Right cardiac atrium (tissue), 5 donors: ENCODE measurements around the gene FHDC1. TPM values are rescaled to one million over a fixed set of nuclear protein-coding genes. Genes with fewer than 3 reads are reported as not detected.
A peak's percentile ranks its signal among the peaks of the same experiment; 100 is the strongest.

Experiments used
- ATAC-seq, 2 donors: fragments of 200-7000 bp; cut with Tn5 transposase; one replicate each; pipeline versions ENCODE4 v1.8.0 to v1.9.1; 2020; ENCODE audit warnings: moderate library complexity in 2 of 2, mild to moderate bottlenecking in 1 of 2
- DNase-seq, 3 donors: peaks; one replicate each; pipeline ENCODE4 v3.0.0-alpha.2; 2020
- H3K27ac ChIP-seq: one replicate; pipeline ENCODE4 v1.5.1; 2013; ENCODE audit warnings: mild to moderate bottlenecking, low read length, control low read depth, moderate library complexity
- H3K27me3 ChIP-seq: one replicate; pipeline ENCODE4 v1.6.1; 2013; ENCODE audit not compliant: control insufficient read depth, insufficient read depth
- H3K4me1 ChIP-seq: one replicate; pipeline ENCODE4 v1.6.1; 2013; ENCODE audit warnings: low read length; ENCODE audit not compliant: control insufficient read depth, insufficient read depth
- H3K4me3 ChIP-seq: one replicate; pipeline ENCODE4 v1.5.1; 2013; ENCODE audit warnings: low read length, control low read depth
- H3K9me3 ChIP-seq: one replicate; pipeline ENCODE4 v1.6.1; 2013; ENCODE audit warnings: low read length; ENCODE audit not compliant: control insufficient read depth
- WGBS: extraction: QIAGEN DNeasy Blood & Tissue Kit; methylation state at CpG from one replicate; pipeline ENCODE4 v1.1.7; 2013; 5-methylcytosine and 5-hydroxymethylcytosine counted together
- intact Hi-C, 4 donors: fragments of 100-400 bp; cut with DNase I; formaldehyde crosslinking; loops; one replicate each; pipeline versions ENCODE4 v1.11.0 to v1.14.0; 2022 to 2023
- polyA plus RNA-seq: library from polyadenylated mRNA; stranded (reverse); fragments of 200-250 nt; gene quantifications from one replicate; pipeline ENCODE4 v1.2.3, GENCODE V29; 2013
- total RNA-seq, 4 donors: library from RNA; stranded (reverse); fragmentation: NEBNext Ultra II Directional; extraction: Animal tissue kit (Norgen Biotek cat#: 25700); gene quantifications; one replicate each; pipeline ENCODE4 v1.2.1, GENCODE V29; 2021
- donor health status: healthy with polysubstance abuse.
- donor health status: DM: no; HTN: yes; CAD: no.
- donor health status: DM: no; HTN: no; CAD: no.
- donor health status: DM: no; HTN: yes; CAD: no; lungs with severe emphysema.
- donor health status: DM: yes; HTN: yes; CAD: no.

Gene FHDC1
- total and polyA plus RNA-seq, 5 donors, result 0.25 to 1.3 (median 0.42) TPM

DNA sequence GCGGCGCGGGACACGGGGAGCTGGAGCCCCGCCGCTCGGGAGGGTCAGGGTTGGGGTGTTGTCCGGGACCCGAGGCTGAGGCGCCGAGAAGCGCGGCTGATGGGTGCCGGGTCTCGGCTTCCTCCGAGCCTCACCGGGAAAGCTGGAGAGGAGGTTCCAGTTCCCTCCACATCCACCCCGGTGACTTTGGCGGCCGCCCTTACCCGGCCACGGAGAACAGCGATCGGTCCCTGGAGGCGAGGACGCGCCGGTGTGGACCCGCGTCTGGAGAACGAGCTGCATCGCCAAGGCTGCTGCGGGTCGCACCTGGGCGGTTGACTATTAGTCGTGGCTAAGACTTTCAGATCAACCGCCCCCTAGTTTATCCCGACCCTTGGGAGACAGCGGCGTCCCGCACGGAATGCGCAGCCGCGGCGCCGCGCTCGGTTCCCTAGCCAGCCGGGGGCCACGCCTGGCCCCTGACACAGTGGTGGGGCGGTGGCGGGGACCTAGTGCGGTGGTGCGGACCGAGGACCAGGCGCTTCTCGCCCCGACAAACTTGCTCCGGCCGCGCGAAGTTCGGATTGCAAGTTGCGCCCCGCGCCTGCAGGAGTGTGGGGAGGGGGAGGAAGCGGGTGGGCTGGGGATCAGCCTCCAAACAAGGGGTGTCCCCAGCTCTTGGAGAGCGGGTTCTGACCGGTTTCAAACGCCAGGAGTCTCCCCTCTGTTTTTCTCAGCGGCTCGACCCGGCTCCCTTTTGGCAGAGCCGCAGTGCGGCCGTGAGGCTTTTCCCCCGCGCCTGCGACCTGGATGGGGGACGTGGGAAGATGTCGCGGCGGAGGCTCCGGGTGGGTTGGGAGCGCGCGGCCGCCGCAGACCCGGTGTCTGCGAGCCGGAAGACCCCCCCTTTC, 568 bp downstream of the FHDC1 start:
- peak; percentile 49 to 59 for ATAC-seq
- Histone ChIP-seq H3K27me3 (no peaks in the 10 kb centered on the region), H3K4me1 (peaks cover 4% of the 10 kb centered on the region), H3K27ac (no peak overlapping the region), H3K9me3 (no peaks in the 10 kb centered on the region), H3K4me3 (peak overlapping the region; percentile 78)
- DNase-seq, result peak; percentile 27 to 73 (median 68)
- intact Hi-C loops, result no loop called here
- WGBS, result under 1% methylated on average over 93 of the region's 93 CpGs

DNA sequence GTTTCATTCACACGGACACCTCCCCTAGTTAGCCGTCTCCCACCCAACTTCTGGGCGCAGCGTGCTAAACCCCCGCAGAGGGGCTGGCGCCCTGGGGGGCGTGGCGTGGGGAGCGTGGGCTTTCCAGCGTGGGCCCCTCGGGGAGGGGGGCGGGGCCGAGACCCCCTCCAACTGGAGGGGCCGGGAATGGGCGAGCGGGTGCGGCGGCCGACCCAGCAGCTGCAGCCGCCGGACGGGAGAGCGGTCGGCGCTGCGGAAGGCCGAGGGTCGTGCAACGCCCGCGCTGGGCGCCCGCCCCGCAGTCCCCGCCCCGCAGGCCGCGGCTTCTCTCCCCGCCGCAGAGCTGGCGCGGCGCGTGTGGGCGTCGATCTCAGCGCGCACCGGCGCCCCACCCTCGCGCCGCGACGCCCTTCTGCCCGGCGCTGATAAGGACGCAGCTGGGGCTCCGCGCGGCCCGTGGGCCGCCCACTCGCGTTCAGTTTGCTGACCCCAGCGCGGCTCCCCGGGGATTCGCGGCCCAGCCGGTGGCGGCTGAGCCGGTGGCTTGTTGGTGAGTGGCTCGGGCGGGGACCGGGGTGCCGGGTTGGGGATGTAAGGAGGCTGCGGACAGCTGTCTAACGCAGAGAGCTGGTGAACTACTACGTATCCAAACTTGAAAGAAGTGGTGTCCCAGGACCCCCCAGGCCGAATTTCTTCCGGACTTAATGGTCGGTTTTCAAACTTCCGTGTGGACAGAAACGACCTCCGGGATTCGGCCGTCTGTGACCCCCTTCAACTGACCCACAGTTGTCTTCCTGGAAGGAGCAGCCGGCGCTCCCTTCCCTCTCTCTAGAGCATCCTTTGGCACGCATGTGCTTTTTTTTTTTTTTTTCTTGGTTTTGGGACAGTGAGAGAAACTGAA, 1.5 kb downstream of the FHDC1 start:
- H3K27me3 ChIP-seq, result no peaks in the 10 kb centered on the region
- peak; percentile 31 to 78 (median 58) for DNase-seq

DNA sequence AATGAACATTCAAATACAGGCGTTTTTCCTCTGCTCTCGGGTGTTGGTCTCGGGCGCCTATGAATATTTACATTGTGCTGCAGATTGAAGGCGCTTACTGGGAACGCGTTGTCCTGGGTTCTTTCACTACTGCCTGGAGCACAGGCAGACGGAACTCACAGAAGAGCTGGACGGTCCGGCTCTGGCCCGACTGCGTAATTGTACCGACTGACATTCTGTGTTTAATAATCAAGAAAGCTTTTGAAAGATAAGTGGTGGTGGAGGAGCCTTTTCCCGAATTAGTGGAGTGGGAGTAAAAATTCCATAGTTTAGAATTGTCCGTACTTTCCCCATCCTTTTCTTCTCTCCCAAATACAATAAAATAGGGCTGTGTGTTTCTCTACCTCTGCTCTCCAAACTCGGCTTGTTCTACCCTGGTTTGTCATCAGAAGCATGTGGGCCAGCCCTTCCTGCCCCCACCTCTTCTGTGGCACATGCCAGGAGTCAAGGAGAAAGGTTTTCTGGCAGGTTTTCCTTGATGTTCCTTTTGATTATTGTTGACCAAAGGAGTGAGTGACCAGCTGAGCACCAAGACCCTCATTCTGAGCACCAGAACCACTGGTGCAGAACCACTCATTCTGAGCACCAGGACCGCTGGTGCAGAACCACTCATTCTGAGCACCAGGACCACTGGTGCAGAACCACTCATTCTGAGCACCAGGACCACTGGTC, 2.3 kb downstream of the FHDC1 start:
- Histone ChIP-seq H3K4me1 (peaks cover 4% of the 10 kb centered on the region), H3K4me3 (peak overlapping the region; percentile 78), H3K9me3 (no peaks in the 10 kb centered on the region), H3K27ac (no peak overlapping the region), H3K27me3 (no peaks in the 10 kb centered on the region)
- ATAC-seq (no peak), DNase-seq (peak in 1 of 3 donors; percentile 44)
- intact Hi-C loops, result no loop called here
- 20% methylated on average over 17 of the region's 17 CpGs for WGBS

More for the DNA sequence above, 1.5 kb downstream of the FHDC1 start:
- peak; percentile 64 to 80 for ATAC-seq
- intact Hi-C loops, result no loop called here
- peak overlapping the region; percentile 78 for H3K4me3 ChIP-seq
- H3K9me3 ChIP-seq, result no peaks in the 10 kb centered on the region
- H3K27ac ChIP-seq, result no peak overlapping the region
- peaks cover 4% of the 10 kb centered on the region for H3K4me1 ChIP-seq
- WGBS, result under 1% methylated on average over 91 of the region's 91 CpGs

DNA sequence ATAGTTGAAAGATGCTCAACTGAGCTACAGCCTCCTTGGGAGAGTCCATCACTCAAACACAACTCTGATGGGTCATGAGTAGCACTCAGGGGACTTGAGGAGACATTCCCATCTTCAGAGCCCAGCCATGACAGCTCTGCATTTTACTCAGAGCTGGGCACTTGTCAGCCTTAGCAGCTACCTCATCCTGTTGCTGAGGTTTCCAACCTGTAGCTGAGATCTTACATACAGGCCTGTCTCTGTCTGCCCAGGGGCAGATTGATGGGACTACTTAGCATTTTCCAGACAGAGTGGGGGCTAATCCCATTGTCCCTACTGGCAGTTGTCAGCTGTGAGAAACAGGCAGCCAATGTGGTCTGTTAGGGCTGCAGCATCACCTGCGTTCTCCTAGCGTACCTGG, 3.5 kb downstream of the FHDC1 start:
- DNase-seq, result no peak
- Histone ChIP-seq H3K4me3 (no peak overlapping the region), H3K27me3 (no peaks in the 10 kb centered on the region), H3K4me1 (peaks cover 4% of the 10 kb centered on the region), H3K9me3 (no peaks in the 10 kb centered on the region), H3K27ac (no peak overlapping the region)
- ATAC-seq, result no peak
- WGBS, result 87% methylated on average over 2 of the region's 2 CpGs
- intact Hi-C loops, result no loop called here

DNA sequence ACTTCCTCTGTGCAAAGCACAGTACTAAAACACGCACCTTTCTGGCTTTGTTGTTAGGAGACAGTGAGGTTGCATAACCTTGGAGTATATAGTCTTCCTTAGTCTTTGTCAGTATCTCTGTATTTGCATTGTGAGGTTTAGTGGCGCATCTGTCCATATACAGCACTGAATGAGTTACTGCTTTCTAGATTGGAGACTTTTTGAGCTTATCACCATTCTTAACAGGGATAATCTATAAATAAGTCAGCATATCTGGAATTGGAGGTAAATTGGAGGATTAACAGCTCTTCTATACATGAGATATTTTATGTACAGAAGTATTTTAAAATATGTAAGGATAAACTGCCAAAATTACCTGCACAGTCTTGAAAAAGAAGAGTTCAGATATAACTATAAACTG, 4.3 kb downstream of the FHDC1 start:
- peaks cover 4% of the 10 kb centered on the region for H3K4me1 ChIP-seq
- DNase-seq, result no peak
- intact Hi-C loops, result no loop called here
- ATAC-seq, result no peak
- no peaks in the 10 kb centered on the region for H3K9me3 ChIP-seq
- no peak overlapping the region for H3K4me3 ChIP-seq
- WGBS, result 93% methylated on average over 2 of the region's 2 CpGs
- H3K27ac ChIP-seq, result no peak overlapping the region
- H3K27me3 ChIP-seq, result no peaks in the 10 kb centered on the region

DNA sequence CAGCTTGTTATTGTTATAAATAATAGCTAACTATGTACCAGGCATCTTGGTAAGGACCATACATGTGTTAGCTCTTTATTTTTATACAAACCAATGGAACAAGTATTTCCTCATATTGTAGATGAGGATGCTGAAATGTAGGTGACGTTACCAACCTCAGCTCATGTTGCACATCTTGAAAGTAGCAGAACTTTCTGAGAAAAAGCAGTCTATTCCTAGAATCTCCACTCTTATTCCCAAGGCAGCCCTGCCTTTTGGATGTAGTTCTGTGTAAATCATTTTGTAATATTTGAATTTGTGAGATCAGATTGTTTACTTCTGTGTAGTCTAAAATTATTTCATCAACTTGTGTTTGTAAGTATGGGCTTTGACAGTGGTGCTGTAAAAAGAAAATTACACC, 5.3 kb downstream of the FHDC1 start:
- Histone ChIP-seq H3K4me1 (no peaks in the 10 kb centered on the region), H3K4me3 (no peak overlapping the region), H3K27ac (no peak overlapping the region), H3K9me3 (no peaks in the 10 kb centered on the region), H3K27me3 (no peaks in the 10 kb centered on the region)
- no peak for DNase-seq
- 68% methylated on average over 1 of the region's 1 CpG for WGBS
- no peak for ATAC-seq
- intact Hi-C loops, result no loop called here

DNA sequence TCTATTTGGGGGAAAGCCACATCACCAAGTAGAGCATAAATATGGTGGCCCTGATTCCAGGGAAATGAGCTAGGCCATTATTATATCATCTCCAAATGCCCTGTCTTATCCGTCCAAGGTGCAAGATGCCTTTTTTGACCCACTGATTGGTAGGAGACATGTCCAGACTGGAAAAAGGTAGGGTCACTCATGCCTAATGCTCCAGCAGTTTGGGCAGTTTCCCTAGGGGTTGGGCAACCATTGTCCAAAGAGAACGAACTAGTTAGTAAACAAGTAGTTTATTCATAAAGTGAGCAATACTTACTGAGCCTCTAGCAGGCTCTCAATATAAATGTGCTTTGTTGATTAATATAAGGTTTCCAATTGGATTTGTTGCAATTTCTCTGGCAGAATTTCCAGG, 6.2 kb downstream of the FHDC1 start:
- H3K4me1 ChIP-seq, result no peaks in the 10 kb centered on the region
- H3K4me3 ChIP-seq, result no peak overlapping the region
- WGBS, result 91% methylated on average over 2 of the region's 2 CpGs
- no peaks in the 10 kb centered on the region for H3K9me3 ChIP-seq
- no peak for ATAC-seq
- DNase-seq, result no peak
- intact Hi-C loops, result no loop called here
- no peaks in the 10 kb centered on the region for H3K27me3 ChIP-seq
- no peak overlapping the region for H3K27ac ChIP-seq

DNA sequence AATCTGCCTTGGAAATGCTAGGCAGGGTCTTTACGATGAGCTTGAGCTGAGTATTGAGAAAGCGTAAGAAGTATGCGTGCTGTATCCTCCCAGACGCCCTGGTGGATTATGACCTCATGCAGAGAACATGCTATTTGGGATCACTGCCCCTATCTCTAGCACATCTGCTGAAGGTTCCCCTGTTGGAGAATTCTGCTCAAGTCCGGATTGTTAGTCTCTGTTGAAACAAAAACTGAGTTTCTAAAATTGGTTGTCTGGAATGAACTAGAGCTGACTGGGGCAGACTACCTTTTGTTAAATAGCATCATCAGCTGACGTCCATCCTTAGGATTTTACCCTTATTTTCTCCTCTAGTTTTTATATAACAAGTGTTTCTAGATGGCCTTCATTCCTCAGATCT, 7.5 kb downstream of the FHDC1 start:
- Histone ChIP-seq H3K4me1 (no peaks in the 10 kb centered on the region), H3K4me3 (no peak overlapping the region), H3K27me3 (no peaks in the 10 kb centered on the region), H3K27ac (no peak overlapping the region), H3K9me3 (no peaks in the 10 kb centered on the region)
- 69% methylated on average over 6 of the region's 6 CpGs for WGBS
- ATAC-seq, result no peak
- intact Hi-C loops, result no loop called here
- DNase-seq, result no peak

DNA sequence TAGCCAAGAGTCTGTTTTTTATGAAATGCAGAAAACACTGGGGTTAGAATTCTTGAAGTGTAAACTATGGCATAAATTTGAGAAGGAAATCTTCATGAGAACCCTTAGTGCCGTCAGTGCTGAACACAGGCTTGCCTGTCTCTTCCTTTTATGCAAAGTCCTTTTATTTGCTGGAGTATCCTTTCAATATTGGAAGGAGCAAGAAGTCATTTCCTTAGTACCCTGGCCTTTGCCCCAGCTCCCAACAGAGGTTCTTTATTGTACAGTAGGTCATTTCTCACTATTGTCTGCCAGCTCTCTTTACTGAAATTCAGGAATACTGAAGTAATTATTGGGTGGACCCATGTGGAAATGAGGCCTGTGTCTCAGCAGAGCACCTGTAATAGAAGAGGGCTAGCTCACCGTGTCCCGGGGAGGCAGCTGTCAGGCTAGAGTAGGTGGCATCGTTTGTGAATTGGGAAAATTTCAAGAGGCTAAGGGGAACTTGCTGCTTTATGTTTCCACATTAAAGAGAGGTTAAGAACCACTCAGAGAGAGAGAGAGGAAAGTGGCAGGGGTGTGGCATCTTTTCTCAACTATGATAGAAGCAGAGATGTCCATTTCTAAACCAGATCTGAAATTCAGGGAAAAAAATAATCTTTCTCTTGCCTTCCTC, 8.7 kb downstream of the FHDC1 start:
- Histone ChIP-seq H3K4me1 (no peaks in the 10 kb centered on the region), H3K27me3 (no peaks in the 10 kb centered on the region), H3K9me3 (no peaks in the 10 kb centered on the region), H3K27ac (no peak overlapping the region), H3K4me3 (no peak overlapping the region)
- no peak for DNase-seq
- ATAC-seq, result no peak
- WGBS, result 75% methylated on average over 4 of the region's 4 CpGs
- intact Hi-C loops, result no loop called here

DNA sequence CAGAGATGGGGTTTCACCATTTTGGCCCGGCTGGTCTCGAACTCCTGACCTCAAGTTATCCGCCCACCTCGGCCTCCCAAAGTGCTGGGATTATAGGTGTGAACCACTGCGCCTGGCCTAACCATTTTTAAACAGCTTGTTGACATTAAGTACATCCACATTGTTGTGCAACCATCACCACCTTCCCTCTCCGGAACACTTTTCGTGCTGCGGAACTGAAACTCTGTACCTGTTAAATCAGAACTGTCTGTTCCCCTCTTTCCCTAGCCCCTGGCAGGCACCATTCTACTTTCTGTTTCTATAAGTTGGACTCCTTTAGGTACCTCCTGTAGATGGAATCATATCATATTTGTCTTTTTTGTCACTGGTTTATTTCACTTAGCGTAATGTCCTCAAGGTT, 9.5 kb downstream of the FHDC1 start:
- Histone ChIP-seq H3K27ac (no peak overlapping the region), H3K27me3 (no peaks in the 10 kb centered on the region), H3K4me1 (no peaks in the 10 kb centered on the region), H3K9me3 (no peaks in the 10 kb centered on the region), H3K4me3 (no peak overlapping the region)
- 96% methylated on average over 9 of the region's 9 CpGs for WGBS
- ATAC-seq (no peak), DNase-seq (no peak)
- intact Hi-C loops, result no loop called here
